Vagina (tissue), 2 donors: ENCODE measurements around the gene SLC8A1. TPM values are rescaled to one million over a fixed set of nuclear protein-coding genes. Genes with fewer than 3 reads are reported as not detected.

Experiments used
- DNase-seq, 2 donors: peaks; one replicate each; pipeline ENCODE4 v3.0.0-alpha.2; 2017; ENCODE audit errors: extremely low spot score in 2 of 2
- H3K27ac ChIP-seq: fragments of 200-600 bp; sonication (generic); one replicate; pipeline ENCODE4 v1.5.1; 2019
- H3K27me3 ChIP-seq: fragments of 200-600 bp; sonication (generic); one replicate; pipeline ENCODE4 v1.5.1; 2019
- H3K36me3 ChIP-seq, 2 donors: fragments of 200-600 bp; sonication (generic); one replicate each; pipeline ENCODE4 v1.5.1; 2017 to 2019
- H3K4me1 ChIP-seq: fragments of 200-600 bp; sonication (generic); one replicate; pipeline ENCODE4 v1.5.1; 2019
- H3K4me3 ChIP-seq, 2 donors: fragments of 200-600 bp; sonication (generic); 1 replicate in 1 of 2; 2 replicates in 1 of 2; pipeline ENCODE4 v1.5.1; 2016 to 2019
- H3K9me3 ChIP-seq: fragments of 200-600 bp; sonication (generic); one replicate; pipeline ENCODE4 v1.5.1; 2019
- POLR2A ChIP-seq, 2 donors: fragments of 450-650 bp; IDR thresholded peaks; one replicate each; pipeline ENCODE4 v1.6.1; 2017; ENCODE audit warnings: antibody characterized with exemption in 2 of 2, mild to moderate bottlenecking in 2 of 2, moderate library complexity in 2 of 2
- POLR2AphosphoS5 ChIP-seq, 2 donors: sonication (generic); formaldehyde crosslinking; IDR thresholded peaks; one replicate each; pipeline ENCODE4 v1.9.0; 2017; ENCODE audit warnings: antibody characterized with exemption in 2 of 2, mild to moderate bottlenecking in 2 of 2, low read depth in 1 of 2; ENCODE audit not compliant: insufficient read depth in 1 of 2
- intact Hi-C: fragments of 100-400 bp; cut with DNase I; formaldehyde crosslinking; loops from one replicate; pipeline ENCODE4 v1.15.1; 2023
- total RNA-seq: library from RNA; depleted of rRNA; stranded (reverse); fragments of >200 nt; gene quantifications from one replicate; pipeline ENCODE4 v1.2.3, GENCODE V29; 2016
- TF ChIP-seq, protein P1 (sequence below), 3 experiments: fragments of 450-650 bp in 2 of 3; fragments of 200-600 bp in 1 of 3; sonication (generic) in 1 of 3; IDR thresholded peaks; one replicate each; pipeline ENCODE4 v1.5.1; 2017 to 2019; ENCODE audit warnings: antibody characterized with exemption in 3 of 3, mild to moderate bottlenecking in 2 of 3, moderate library complexity in 2 of 3

The SLC8A1 gene
- total RNA-seq, 1 donor from 2014 or later = 40.8 TPM

DNA sequence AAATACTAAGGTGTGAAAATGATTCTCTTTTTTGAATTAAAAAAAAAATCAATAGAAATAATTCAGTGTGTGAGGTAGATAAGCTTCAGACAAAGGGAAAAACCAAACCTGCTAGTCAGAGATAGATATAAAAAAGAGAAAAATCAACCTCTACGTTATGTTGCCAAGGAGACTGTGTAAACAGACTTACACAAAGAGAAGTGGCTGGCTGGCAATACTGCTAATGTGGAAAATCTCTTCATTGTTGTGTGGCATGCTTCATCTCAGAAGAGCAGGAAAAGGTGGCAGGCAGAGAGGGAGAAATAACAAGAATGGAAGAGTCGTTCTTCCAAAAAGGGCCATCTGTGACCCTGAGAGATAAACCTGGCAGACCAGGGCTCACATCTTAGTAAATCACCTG lies 200.8 kb downstream of the SLC8A1 start:
- Histone ChIP-seq H3K36me3 (no peaks in the 10 kb centered on the region), H3K27ac (no peak overlapping the region), H3K9me3 (no peaks in the 10 kb centered on the region), H3K4me3 (no peak overlapping the region), H3K27me3 (no peaks in the 10 kb centered on the region), H3K4me1 (no peaks in the 10 kb centered on the region)
- intact Hi-C loops = no loop called here
- no peak for DNase-seq
- TF ChIP-seq POLR2A (IDR thresholded peaks at IDR 0.05) = no peak
- TF ChIP-seq POLR2AphosphoS5 (IDR thresholded peaks at IDR 0.05; ENCODE audit: insufficient read depth in 1 of 2, low read depth in 1 of 2) = no peak
- TF ChIP-seq, protein P1, sequence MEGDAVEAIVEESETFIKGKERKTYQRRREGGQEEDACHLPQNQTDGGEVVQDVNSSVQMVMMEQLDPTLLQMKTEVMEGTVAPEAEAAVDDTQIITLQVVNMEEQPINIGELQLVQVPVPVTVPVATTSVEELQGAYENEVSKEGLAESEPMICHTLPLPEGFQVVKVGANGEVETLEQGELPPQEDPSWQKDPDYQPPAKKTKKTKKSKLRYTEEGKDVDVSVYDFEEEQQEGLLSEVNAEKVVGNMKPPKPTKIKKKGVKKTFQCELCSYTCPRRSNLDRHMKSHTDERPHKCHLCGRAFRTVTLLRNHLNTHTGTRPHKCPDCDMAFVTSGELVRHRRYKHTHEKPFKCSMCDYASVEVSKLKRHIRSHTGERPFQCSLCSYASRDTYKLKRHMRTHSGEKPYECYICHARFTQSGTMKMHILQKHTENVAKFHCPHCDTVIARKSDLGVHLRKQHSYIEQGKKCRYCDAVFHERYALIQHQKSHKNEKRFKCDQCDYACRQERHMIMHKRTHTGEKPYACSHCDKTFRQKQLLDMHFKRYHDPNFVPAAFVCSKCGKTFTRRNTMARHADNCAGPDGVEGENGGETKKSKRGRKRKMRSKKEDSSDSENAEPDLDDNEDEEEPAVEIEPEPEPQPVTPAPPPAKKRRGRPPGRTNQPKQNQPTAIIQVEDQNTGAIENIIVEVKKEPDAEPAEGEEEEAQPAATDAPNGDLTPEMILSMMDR (IDR thresholded peaks at IDR 0.05) = no peak

DNA sequence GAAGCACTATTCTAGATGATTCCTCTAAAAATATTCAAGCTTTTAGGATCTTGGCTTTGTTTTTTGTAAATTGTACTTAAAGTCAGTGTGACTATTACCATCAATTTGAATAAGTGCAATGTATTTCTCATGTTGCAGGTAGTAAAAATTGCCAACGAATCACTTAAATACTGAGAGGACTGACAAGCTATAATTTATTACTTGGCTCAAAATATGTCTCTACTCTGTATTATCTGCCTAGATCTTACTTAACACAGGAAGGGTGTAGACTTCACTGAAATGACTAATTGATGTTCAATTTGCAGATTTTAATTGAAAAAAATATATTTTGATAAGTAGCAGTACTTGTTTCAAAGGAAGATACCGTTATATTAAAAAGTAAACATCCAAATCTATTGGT lies 202.3 kb downstream of the SLC8A1 start:
- Histone ChIP-seq H3K27me3 (no peaks in the 10 kb centered on the region), H3K9me3 (no peaks in the 10 kb centered on the region), H3K4me3 (no peak overlapping the region), H3K4me1 (no peaks in the 10 kb centered on the region), H3K36me3 (no peaks in the 10 kb centered on the region), H3K27ac (no peak overlapping the region)
- TF ChIP-seq POLR2AphosphoS5 (IDR thresholded peaks at IDR 0.05; ENCODE audit: insufficient read depth in 1 of 2, low read depth in 1 of 2) = no peak
- intact Hi-C loops = no loop called here
- DNase-seq = no peak

DNA sequence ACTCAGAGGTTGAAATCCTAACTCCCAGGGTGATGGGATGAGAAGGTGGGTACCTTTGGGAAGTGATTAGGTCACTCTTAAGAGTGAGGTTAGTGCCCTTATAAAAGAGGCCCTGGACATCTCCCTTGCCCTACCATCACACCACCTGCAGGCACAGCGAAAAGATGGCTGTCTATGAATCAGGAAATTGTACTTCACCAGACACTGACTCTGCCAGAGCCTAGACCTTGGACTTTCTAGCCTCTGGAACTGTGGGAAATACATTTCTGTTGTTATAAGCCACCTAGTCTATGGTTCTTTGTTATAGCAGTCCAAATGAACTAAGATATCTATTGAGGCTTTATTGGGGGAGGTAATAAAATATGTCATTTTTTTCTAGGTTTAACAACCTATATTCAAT lies 203.6 kb downstream of the SLC8A1 start:
- no peaks in the 10 kb centered on the region for H3K4me1 ChIP-seq
- H3K4me3 ChIP-seq = no peak overlapping the region
- H3K27me3 ChIP-seq = no peaks in the 10 kb centered on the region
- H3K9me3 ChIP-seq = no peaks in the 10 kb centered on the region
- no peak overlapping the region for H3K27ac ChIP-seq
- no peaks in the 10 kb centered on the region for H3K36me3 ChIP-seq
- no peak for DNase-seq
- intact Hi-C loops = no loop called here
- TF ChIP-seq POLR2AphosphoS5 (IDR thresholded peaks at IDR 0.05; ENCODE audit: insufficient read depth in 1 of 2, low read depth in 1 of 2) (no peak), POLR2A (IDR thresholded peaks at IDR 0.05) (no peak)
- TF ChIP-seq, protein P1 (IDR thresholded peaks at IDR 0.05) = no peak

DNA sequence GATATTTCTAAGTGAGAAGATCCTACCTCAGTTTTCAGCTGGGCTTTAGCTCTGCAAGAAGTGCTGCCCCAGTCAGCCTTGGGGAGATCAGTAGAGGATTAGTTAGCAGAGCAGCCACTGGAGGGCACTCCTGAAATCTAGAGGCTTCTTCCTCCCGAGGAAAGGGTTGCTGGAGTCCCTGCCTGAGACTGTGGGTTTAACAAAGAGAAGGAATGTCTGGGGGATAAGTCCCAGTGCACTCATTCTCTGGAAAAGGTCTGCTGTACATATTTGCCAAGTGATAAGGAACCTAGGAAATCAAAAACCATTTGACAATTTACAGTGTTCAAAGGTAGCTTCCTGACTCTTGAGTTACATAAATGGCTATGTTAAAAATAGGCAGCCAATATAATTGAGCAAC lies 207.2 kb downstream of the SLC8A1 start:
- intact Hi-C loops = no loop called here
- no peaks in the 10 kb centered on the region for H3K27me3 ChIP-seq
- no peak for DNase-seq
- TF ChIP-seq, protein P1 (IDR thresholded peaks at IDR 0.05) = peak in 1 of 3 experiments; percentile 20
- TF ChIP-seq POLR2A (IDR thresholded peaks at IDR 0.05) (no peak), POLR2AphosphoS5 (IDR thresholded peaks at IDR 0.05; ENCODE audit: insufficient read depth in 1 of 2, low read depth in 1 of 2) (no peak)
- no peak overlapping the region for H3K4me3 ChIP-seq
- H3K9me3 ChIP-seq = no peaks in the 10 kb centered on the region
- peaks cover 9% of the 10 kb centered on the region for H3K4me1 ChIP-seq
- no peak overlapping the region for H3K27ac ChIP-seq
- no peaks in the 10 kb centered on the region for H3K36me3 ChIP-seq

DNA sequence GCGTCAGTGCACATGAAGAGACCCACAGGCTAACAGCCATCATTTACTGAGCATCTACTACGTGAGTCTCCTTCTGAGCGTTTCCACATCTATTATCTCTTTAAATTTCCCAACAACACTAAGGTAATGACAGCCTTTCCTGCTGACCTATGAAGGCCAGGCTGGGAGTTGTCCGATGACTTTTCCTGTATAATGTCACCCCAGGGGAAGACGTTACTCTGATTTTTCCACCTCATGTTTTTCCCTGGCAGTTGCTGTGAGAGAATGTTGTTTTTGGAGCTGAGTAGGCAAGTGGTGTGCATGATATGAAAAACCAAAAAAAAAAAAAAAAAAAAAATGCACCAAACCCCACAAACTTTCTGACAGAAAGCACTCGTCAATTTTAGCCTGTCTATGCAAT lies 207.6 kb downstream of the SLC8A1 start:
- Histone ChIP-seq H3K36me3 (no peaks in the 10 kb centered on the region), H3K27ac (no peak overlapping the region), H3K4me3 (no peak overlapping the region), H3K4me1 (peaks cover 9% of the 10 kb centered on the region), H3K27me3 (no peaks in the 10 kb centered on the region), H3K9me3 (no peaks in the 10 kb centered on the region)
- intact Hi-C loops = no loop called here
- TF ChIP-seq, protein P1 (IDR thresholded peaks at IDR 0.05) = no peak
- TF ChIP-seq POLR2A (IDR thresholded peaks at IDR 0.05) (no peak), POLR2AphosphoS5 (IDR thresholded peaks at IDR 0.05; ENCODE audit: insufficient read depth in 1 of 2, low read depth in 1 of 2) (no peak)
- DNase-seq = no peak
